Measurements from ENCODE around the gene HNF4A.

HNF4A gene

GRCh38 chr20:44393608-44394451 is 38.3 kb downstream of the HNF4A start:
- no peak for DNase-seq

- no peak for DNase-seq
Observed at GRCh38 chr20:44394452-44394701, 38.9 kb downstream of the HNF4A start.

GRCh38 chr20:44394702-44395460 is 39.4 kb downstream of the HNF4A start:
- DNase-seq, result no peak

DNA sequence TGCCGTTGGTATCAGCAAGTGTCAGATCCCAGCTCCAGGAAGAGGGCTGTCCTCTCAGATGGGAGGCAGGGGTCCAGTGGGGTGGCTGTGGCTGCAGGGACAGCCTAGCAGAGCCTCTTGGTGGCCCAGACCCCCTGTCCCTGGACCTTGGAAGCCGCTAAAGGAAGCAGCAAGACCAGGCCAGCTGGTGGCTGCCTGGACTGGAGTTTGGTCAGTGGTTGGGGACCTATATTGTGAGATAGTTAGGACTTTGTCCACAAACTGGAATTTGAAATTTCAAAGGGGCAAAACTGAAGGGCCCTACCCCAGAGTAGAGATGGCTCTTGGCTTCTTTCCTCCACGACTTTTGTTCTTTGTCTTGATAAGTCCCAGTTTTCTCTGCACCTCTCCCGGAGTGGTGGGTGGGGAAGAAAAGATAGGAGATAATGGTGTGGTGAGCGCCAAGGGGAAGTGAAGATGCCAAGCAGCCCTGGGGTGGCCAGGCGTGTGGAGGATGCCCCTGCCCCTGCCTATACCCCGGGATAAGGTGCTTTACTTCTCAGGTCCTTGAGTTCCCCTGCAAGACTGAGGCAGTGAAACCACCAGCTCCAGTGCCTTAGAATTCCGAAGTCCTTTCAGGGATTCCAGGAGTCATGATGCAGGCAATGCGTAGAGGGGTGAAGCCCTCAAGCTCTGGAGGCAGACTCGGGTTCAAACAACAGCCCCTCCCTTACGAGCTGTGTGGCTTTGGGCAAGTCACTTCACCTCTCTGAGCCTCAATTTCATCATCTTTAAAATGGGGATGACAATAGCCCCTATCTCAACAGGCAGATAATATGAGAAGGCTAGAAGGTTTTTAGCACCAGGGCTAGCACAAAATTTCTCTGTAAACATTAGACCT is 40.2 kb downstream of the HNF4A start:
- DNase-seq, result no peak

- DNase-seq, result no peak
Observed at GRCh38 chr20:44396369-44397130, 41.1 kb downstream of the HNF4A start.

DNA sequence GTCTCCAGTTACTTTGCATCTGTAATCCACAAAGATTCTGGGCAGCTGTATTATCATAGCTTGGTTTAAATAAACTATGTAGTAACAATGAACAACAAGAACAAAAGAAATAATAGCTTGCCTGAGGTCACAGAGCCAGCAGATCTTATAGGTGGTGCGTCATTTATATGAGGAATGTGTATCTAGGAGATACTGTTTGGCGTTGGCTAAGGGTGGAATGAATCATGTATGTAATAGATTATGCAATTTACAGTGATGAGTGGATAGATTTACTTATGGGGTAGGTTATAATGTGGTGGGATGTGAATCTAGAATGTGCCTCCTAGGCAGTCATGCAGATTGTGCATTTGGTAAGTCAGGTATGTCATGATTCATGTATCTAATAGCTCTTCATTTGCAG is 42.8 kb downstream of the HNF4A start:
- DNase-seq, result no peak

DNA sequence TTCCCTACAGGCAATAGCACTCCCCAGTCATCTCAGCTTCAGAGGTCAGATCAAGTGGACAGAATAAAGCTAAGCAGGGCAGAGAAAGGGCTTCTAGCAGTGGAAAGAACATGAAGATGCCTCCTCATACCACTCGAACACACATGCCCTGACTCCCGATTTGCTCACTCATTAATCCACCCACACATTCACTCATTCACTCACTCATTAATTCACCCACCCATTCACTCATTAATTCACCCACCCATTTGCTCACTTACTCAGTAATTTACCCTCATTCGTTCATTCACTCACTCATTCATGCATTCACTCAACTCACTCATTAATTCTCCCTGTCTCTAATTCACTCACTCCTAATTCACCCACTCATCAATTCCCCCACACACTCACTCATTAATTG is 43.9 kb downstream of the HNF4A start:
- DNase-seq, result no peak

- DNase-seq, result no peak
Observed at GRCh38 chr20:44400671-44400969, 45.1 kb downstream of the HNF4A start.

- no peak for DNase-seq
Observed at GRCh38 chr20:44400970-44401769, 45.7 kb downstream of the HNF4A start.

GRCh38 chr20:44401770-44402390 is 46.4 kb downstream of the HNF4A start:
- DNase-seq, result no peak

- DNase-seq, result no peak
Observed at GRCh38 chr20:44402391-44403193, 47.1 kb downstream of the HNF4A start.

DNA sequence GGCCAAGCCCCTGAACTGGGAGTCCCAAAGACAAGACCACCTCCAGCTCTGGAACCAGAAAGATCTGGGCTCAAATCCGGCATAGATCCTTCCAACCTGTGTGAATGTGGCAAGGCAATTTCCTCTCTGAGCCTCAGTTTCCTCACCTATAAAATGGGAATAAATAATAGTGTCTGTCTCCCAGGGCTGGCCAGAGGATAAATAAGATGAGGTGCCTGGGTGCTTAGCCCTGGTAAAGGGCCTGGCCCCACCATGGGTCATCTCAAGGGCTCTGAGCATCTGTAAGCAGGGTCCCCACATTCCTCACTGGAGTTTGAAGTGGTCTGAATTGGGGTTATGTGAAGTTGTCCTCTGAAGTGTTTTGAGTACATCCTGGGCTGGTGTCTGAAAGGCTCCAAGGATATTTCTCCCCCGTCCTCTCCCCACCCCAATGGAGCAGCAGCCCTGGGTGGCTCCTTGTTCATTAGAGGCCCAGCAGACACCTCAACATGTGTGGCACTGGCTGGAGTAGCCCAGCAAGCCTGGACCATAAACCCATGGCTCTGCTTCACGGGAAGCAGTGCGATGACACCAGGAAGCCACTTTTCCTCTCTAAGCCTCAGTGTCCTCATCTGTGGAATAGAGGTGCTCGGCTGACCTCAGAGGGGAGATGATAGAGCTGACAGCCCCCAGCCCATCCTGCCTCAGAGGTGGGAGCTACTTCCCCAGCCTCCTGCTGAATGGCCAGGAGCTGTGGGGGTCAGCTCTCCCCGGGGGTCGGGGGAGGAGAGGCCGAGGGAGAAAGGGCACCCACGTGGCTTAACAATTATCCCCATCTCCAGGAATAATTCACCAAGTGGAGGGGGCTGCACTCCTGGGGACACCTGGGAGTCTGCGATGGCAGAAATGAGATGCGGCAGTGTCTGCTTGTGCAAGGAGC is 48.0 kb downstream of the HNF4A start:
- DNase-seq, result no peak

DNA sequence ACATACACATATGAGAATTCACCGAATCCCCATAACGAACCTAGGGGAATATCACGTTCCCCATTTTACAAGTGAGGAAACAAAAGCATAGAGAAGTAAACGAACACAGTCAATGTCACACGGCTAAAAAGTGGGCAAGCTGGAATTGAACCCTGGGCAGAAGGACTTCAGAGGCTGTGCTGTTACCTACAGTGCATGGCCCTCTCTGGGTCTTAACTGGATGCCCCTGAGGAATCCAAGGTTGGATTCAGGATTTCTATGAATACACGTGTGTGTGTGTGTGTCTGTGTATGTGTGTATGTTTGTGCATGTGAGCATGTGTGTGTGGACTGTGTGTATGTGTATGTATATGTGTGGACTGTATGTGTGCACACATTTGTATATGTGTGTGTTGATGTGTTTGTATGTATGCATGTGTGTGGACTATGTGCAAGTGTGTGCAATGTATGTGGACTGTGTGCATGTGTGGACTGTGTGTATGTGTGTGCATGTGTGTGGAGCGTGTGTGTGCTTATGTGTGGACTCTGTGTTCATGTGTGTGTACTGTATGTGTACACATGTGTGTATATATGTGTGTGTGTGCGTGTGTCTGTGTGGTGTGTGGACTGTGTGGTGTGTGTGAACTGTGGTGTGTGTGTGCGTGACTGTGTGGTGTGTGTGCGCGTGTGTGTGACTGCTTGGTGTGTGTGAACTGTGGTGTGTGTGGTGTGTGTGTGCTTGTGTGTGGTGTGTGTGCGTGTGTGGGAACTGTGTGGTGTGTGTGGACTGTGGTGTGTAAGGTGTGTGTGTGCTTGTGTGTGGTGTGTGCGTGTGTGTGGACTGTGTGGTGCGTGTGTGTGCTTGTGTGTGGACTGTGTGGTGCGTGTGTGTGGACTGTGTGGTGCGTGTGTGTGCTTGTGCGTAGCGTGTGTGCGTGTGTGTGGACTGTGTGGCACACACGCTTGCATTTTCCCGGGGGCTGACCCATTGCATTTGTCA is 49.0 kb downstream of the HNF4A start:
- no peak for DNase-seq

- no peak for DNase-seq
Observed at GRCh38 chr20:44405257-44405656, 49.8 kb downstream of the HNF4A start.

- DNase-seq, result no peak
Observed at GRCh38 chr20:44405785-44406571, 50.5 kb downstream of the HNF4A start.

DNA sequence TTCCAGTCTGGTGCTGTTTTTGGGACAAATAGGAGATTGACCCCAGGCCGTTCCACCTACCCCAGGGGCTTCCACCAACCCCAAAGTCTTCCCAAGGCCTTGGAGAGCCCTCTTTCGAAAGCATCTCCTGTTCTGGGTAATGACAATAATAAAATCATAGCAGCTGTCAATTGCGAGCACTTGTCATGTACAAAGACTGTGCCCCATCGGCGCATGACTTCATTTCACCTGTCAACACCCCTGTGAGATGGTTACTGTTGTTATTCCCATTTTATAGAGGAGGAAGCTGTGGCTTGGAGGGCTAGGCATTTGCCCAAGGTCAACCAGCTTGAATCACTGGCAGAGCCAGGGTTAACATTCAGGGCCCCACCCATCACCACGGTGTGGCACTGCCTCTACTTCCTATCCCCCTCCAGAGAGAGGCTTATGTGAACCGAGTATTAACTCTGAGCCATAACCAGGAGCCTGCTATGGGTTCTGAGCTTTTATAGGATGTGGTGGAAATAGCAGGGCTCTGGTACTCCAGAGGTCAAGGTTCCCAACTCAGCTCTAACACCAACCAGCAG is 51.2 kb downstream of the HNF4A start:
- DNase-seq, result no peak

Data from stimulated activated CD4-positive, alpha-beta T cell treated with anti-CD3 and anti-CD28 coated beads, Interleukin-12 subunit alpha, Interleukin-12 subunit beta, amount 100 ng/mL, for 4 hours (primary cell).